HK-2 (cell line): ENCODE results near the gene AQR.

Experiments
- DNase-seq: peaks from one replicate; pipeline ENCODE4 v3.0.0-alpha.2; 2018; ENCODE audit not compliant: unreplicated experiment

The AQR gene

DNA sequence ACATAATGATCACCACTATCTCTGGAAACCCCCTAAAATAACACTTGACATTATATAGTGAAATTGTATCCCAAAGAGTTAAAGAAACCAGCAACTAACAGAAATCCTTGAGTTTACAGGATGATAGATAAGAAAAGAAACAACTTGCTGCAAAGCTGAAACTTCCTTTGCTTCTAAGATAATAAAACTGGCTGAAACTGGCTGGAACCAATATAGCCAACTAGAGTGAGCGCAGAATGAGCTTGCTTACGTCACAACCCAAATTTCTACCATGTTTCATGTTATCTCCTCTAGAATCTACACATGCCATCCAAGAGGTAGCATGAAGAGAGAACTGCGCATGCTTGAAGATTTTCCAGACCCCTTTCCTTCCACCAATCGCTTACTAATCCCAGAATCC lies 90.4 kb downstream of the AQR start:
- DNase-seq, result no peak

DNA sequence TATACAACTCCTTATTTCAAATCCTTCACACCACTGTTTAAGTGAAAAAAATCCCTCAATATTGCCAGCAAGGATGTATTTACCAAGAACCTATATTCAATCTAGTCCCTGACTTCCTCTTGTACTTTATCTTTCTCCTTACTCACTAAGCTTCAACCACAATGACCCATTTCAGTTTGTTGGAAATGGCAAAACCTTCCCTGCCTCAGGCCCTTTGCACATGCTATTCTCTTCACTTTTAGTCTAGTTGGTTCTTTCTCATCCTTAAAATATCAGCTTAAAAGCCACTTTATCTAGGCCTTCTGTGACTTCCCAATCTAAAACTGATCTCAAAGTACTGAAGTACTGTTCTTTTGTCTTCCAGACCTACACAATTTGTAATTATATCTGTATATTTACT lies 92.9 kb downstream of the AQR start:
- DNase-seq, result no peak

DNA sequence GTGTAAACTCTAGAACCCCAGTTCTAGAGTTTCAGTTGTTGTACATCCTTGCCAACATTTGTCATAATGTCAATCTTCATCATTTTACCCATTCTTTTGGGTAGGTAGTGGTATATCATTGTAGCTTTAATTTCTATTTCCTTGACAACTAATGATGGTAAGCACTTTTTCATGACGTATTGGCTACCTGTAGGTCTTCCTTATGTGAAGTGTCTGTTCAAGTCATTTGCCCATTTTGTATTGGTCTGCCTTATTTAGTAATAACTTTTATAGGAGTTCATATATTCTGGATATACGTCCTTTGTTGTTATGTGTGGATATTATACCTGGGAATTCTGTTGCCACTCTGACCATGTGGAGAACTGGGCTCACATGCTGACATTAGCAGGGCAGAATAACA lies 100.4 kb downstream of the AQR start:
- no peak for DNase-seq

DNA sequence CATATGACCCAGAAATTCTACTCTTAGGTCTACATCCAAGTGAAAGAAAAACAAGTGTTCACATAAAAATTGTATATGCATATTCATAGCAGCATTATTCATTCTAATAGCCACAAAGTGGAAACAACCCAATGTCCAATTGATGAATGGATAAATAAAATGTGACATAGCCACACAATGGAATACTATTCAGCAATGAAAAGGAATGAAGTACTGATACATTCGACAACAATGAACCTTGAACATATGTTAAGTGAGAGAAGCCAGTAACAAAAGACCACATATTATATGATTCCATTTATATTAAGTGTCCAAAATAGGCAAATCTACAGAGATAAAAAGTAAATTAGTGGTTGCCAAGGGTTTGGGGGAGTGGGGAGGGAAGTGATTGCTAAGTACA lies 104.0 kb downstream of the AQR start:
- DNase-seq, result no peak

DNA sequence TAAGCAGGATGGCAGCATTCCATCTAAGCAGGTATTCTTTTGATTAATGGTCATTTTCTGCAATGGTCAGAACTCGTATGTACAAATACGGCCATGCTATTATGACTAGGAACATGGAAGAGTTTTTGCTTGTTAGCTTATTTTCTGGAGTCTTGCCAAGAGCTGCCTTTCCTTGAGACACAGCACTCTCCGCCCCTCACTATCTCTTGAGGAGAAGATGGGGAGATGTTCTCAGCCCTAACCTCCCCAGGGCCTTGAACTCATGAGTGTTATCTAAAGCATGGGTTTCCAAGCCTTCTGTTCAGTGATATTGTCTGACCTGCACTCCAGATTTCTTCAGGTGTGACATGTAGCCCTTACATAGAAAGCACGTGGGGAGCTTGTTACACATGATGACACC lies 108.3 kb downstream of the AQR start:
- no peak for DNase-seq

DNA sequence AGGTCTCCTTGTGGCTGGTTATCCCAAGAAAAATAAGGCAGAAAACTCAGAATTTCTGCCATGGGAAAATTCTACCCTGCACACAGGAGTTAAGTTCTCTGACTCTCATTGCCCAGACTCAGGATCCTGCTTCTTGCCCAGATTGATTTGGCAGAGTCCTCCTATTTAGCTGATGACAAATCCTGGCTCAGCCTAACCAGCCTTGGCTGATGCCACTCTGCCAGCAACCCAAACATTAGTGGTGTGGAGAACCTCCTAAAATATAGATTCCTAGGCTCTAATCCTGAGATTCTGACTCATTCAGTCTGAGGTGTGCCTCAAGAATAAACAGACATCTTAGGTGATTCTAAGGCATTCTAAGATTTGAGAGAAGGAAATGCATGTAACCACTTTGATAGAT lies 113.6 kb downstream of the AQR start:
- DNase-seq, result no peak

DNA sequence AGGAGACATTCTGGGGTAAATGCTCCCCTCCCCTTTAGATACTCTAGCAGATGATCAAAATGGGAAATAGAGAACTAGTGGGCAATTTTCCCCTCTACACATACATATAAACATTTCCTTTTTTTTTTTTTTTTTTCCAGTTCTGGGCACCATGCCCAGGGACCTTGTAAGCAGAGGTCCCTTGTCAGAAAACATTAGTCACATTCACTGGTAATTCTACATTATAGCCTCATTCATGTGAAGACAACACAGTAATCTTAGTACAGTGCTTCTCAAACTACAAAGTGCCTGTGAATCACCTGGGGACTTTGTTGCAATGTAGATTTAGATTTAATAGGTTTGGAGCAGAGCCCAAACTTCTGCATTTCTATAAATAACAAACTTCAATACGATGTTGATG lies 114.1 kb downstream of the AQR start:
- DNase-seq, result no peak

DNA sequence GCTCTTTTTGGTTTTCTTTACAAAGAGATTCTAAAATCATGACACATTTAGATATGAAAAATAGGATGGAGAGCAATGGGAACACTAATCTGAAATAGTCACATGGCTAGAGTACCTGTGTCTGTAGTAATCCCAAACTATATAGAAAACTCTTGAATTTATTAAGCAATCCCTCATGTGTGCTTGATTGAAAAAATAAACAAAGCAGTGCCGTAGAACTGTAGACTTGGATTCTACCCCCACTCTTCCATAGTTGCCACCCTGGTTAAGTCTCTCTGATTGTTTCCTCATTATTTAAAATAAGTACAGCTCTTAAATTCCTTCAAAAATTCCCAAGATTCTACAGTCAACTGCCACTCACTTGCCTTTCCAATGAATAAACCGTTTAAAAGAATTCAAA lies 115.3 kb downstream of the AQR start:
- DNase-seq, result no peak

DNA sequence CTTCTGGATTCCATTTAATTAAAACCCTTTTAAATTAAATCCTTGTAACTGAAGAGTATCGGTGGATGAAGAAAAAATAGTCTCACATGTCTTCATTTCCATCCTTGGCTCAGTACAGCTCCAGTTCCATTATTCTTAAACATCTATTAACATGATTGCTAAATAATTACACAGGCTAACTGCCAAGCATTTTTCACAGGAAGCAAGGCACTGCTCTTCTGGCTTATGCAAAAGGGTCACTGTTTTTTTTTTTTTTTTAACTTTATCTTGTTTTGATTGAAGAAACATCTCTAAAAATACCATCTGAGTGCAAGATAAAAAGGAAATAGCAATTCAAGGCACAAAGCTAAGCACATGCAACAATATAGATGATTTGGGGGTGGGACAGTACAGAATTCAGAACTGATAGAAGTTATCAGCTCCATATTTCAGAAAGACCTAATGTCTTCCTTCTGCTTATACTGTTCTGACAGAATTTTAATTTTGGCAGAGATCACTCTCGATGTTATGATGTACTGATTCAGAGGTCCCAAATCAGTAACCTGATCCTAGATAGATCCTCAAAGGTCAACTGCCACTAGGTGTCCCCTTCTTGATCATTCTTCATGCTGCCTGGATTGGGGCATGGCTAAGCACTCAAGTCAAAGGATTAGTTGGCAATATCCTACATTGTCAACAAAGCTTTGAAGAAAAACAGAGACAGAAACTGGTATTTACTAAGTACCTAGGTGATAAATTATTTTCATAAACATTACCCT lies 116.4 kb downstream of the AQR start:
- no peak for DNase-seq

DNA sequence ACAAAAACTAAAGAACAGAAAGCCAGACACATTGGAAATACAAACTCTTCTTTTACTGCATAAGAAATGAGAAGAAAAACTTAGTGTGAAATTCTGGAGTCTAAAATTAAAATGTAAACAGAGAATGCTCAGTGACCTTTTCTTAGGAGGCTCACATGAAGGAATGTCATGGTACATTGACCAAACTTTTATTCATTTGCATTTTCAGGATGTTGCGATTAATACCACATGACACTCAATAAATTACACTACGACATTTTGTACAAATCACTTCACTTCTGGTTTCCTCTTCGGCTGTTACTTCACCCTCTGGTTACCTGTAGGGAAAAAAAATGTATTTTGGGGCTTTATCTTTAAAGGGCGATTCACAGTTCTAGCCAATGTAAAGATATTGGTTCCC lies 117.8 kb downstream of the AQR start:
- no peak for DNase-seq

DNA sequence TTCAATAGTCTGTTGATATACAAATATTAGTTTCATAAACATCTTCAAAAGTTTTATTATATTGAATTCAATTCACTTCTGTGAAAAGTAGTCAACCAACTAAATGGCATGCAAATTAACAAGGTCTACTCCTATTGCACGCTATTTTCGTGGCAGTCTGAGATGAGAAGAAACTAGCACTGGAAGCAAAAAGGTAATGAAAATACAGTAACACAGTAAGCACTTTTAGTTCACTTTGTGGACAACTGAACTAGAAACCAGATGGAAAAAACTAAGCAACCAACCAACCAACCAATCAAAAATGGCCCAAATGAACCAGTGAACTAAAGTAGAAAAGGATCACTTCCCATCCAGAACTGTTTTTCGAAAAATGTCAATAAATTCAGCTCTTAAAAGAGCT lies 118.5 kb downstream of the AQR start:
- no peak for DNase-seq

DNA sequence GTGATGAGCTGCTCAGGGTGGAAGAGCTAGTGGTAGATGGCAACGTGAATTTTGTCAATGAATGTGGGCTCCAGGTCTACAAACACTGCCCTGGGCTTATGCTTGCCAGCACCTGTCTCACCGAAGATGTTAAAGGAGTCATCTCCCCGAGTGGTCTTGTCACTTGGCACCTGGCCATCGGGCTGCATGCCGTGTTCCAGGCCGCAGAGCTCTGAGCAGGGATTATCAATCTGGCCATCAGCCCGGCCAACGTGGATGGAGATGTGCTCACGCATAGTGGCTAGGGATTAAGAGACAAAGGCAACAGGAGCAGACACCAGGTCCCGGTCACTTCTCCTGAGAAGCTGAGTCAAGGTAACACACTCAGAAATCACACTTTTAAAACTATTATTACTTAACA lies 119.4 kb downstream of the AQR start:
- DNase-seq, result no peak

DNA sequence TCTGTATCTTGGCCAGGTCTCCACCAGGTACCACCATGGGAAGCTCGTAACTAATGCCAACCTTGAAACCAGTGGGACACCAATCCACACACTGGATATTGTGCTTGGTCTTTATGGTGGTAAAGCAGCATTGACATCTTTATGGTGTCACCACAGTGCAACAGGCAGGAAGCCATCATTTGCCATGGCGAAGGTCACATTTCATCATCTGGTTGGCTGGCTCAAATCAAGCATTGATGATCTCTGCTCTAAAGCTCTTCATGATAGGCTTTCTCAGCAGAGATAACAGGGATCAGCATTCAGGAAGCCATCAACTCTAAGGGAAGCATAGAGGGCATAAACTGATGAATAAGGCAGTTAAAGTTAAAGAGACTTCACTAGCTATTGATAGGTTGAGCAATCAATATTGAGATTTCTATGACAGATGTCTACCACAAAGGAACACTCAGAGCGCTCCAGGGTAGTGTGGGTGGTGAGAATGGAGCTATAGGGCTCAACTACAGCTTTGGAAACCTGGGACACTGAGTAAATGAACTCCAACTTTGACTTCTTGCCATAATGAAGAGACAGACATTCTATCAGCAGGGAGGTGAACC lies 120.1 kb downstream of the AQR start:
- DNase-seq, result no peak

DNA sequence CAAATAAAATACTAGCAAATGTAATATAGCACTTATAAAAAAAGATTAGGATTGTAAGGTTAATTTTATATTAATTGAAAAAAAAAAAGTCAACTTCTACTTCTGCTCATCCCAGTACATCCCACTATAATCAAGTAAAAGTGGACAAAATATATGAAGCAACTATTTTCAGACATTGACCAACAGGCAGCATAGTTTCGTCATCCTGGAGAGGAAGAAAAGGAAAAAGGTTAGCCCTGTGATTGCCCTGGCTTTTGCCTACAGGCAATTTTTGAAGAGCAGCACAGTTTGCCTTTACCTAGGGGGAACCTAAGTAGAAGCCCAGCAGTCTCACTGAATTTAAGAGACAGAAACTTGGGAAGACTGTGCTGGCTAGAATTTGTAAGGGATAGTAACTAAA lies 121.9 kb downstream of the AQR start:
- DNase-seq, result no peak

DNA sequence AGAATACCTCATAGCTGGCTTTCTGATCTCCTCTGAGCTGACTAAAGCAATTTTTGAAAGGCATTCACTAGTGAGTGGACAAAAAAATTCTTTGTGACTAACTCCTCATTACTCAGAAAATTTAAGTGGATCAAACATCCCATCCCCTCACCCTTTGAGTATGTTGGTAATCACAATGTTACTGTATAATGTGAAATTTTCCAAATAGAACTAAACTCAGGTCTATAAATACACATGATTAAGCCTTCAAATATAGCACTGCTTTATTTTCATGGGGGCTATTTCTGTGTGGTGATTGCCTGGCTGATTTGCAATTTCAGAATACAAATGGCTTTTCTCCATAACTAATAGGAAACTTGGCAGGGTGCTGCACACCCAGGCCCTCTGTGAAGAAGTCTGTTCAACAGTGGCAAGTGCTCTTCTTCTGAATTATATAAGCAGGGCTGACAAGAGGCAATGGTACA lies 128.2 kb downstream of the AQR start:
- DNase-seq, result no peak

DNA sequence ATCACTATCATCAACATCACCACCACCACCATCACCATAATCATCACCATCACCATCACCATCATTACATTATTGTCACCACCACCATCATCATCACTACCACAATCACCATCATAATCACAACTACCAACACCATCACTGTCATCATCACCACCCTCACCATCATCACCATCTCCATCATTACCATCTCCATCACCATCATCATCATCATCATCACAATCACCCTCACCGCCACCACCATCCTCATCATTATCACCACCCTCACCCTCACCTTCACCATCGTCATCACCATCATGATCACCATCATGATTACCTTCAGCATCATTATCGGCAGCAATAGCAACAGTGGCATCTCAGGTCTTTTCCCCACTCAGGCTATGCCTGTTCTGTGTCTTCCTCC lies 131.3 kb downstream of the AQR start:
- no peak for DNase-seq

DNA sequence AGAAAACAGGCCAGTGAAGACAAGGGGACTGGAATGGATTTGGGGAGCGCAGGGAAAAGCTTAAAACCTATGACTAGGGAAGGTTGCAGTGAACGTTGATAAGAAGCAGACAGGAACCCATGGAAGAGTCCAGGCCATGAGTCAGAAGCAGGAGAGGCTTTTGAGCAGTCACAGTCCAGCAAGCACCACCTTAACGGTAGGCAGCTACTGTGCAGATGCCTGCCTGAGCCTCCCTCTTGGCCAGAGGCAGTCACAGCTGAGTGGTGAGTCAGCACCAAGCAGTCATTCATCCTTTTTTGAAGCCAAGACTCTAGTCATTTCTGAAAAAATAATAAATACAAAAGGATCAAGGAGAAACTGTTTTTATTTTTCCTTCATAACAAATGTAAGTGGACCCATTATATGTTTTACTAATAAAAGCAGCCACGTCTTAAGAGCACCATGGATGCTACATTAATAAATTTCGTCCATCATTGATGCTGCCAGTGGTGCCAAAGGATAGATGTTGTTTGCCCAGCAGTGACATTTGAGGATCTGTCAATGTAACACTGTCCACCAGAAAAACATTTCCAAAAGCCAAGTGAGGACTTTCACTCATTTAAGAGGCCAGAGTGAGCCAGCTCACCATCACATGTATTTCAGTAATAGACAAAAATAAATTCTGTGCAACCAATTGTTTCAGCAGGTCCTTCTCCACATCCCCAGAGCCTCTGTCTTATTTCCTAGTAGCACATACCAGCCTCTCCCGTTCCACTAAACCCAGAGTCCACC lies 132.1 kb downstream of the AQR start:
- peak; percentile 67 for DNase-seq

DNA sequence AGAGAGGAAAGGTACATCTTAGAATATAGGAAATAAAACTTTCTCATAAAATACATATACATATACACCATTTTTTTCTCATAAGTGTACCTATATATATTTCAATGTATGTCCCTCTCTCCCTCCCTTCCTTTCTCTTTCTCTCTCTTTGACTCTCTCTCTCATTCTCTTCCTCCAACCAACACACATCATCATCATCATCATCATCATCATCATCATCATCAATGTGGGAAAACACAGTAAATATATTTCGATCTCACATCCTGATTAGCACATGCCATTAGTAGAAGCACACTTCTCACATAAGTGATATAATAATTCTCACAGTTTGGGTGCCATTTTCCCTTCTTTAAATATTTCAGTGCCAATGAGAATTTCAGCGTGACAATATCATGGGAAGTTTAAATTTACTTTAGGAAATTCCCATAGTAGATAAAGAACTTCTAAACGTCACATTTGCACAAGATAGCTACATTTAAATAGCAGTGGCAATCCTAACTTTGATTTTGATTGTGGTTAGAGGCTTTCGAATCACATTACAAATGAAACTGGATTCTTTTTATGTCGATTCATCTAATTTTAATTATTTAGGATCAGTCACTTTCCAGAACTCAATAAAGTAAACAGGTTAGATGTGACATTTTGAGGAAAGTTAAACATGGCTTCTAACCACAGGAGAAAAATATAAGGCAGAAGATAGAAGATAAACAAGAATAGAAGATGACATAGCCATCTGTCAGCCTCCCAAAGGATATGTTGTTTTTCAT lies 141.2 kb downstream of the AQR start:
- DNase-seq, result no peak

DNA sequence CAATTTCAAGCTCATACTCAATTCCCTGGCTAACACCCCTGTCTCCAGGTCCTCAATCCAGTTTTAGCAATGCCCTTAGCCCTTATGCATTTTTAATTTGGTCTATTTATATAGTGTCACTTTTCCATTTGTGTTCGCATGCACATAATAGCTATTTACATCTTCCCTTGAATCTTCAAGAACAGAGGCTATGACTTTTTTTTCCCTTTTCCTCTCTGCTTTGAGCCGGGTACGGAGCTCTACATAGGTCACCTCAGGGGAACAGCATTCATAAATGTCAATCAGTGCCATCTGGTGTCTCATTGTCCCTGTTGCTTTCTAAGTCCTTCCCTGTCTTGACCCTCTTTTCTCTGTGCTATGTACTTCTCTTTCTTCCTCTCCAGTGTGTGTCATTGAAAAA lies 147.7 kb downstream of the AQR start:
- DNase-seq, result no peak

DNA sequence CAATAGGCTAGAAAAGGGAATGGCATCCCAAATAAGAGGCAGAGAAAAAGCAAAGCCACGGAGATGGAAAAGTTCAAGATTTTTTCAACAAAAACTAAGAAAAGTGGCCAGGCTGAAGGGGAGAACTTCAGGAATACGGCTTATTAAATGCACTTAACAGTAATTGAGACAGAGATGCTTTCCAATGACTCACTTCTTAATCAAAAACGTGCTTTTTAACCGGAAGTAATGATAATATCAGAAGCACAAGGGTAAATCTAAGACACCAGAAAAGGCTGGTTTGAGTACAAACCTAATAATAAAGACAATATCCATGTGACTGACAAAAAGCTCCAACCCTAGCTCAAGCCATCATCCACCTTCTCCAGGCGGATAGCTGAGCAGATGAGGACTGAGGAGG lies 149.4 kb downstream of the AQR start:
- DNase-seq, result no peak

DNA sequence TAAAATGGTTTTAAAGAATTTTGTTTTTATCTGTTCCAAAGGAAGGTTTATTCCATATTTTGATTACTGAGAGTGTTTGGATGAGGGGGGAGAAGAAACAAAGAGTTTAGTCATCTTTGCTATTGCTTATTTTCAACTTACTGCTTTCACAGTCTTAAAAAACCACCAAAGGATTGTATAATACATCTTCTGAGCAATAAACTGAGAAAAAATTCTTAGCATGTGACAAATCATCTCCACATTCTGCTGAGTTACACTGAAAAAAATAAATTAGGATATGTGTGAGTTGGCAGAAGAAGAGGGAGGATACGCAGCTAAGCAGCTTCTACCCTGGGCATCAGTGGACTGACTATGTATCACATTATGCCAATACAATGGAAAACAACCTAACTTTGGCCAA lies 151.0 kb downstream of the AQR start:
- DNase-seq, result no peak

DNA sequence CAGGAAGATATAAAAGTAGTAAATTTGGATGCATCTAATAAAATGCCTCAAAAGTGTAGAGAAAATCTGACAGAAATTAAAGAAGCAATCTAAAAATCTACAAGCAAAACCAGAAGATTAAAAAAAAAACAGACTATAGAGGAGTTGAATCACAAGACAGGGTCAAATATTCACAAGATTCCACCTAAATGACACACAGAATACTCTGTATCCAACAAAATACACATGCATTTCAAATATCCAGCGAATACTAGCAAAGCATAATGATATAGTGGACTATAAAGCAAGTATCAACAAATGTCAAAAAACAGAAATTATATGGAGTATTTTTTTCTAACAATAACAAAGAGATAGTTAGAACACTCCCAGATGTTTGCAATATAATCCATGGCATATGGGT lies 153.7 kb downstream of the AQR start:
- DNase-seq, result no peak
